Fibroblast of the aortic adventitia (primary cell): Measurements from ENCODE around the gene PTCD1. TPM values are rescaled to one million over a fixed set of nuclear protein-coding genes. Genes with fewer than 3 reads are reported as not detected.
A peak's percentile ranks its signal among the peaks of the same experiment; 100 is the strongest.

Experiments
- DNase-seq: peaks from one replicate; pipeline ENCODE4 v3.0.0-alpha.2; 2010; ENCODE audit warnings: low read depth
- H3K4me3 ChIP-seq: 2 replicates; pipeline ENCODE4 v1.5.1; 2011; ENCODE audit warnings: low read depth, mild to moderate bottlenecking, control low read depth, low read length, moderate library complexity
- total RNA-seq: library from RNA; depleted of rRNA; stranded (reverse); fragments of >200 nt; gene quantifications from 2 replicates; pipeline ENCODE4 v1.2.3, GENCODE V29; 2012; ENCODE audit warnings: low replicate concordance
- TF ChIP-seq, protein P1 (sequence below): IDR thresholded peaks from 2 replicates; pipeline ENCODE4 v1.5.1; 2011; ENCODE audit warnings: mild to moderate bottlenecking, low read length, control low read depth, inconsistent platforms; ENCODE audit not compliant: insufficient read depth

Gene PTCD1
- total RNA-seq, 1 donor: 4.4 TPM

- no peak overlapping the region for H3K4me3 ChIP-seq
- TF ChIP-seq, protein P1, sequence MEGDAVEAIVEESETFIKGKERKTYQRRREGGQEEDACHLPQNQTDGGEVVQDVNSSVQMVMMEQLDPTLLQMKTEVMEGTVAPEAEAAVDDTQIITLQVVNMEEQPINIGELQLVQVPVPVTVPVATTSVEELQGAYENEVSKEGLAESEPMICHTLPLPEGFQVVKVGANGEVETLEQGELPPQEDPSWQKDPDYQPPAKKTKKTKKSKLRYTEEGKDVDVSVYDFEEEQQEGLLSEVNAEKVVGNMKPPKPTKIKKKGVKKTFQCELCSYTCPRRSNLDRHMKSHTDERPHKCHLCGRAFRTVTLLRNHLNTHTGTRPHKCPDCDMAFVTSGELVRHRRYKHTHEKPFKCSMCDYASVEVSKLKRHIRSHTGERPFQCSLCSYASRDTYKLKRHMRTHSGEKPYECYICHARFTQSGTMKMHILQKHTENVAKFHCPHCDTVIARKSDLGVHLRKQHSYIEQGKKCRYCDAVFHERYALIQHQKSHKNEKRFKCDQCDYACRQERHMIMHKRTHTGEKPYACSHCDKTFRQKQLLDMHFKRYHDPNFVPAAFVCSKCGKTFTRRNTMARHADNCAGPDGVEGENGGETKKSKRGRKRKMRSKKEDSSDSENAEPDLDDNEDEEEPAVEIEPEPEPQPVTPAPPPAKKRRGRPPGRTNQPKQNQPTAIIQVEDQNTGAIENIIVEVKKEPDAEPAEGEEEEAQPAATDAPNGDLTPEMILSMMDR: no peak
- DNase-seq: no peak
Observed at GRCh38 chr7:99452541-99452940, 13.9 kb upstream of the PTCD1 start.

- TF ChIP-seq, protein P1: no peak
- DNase-seq: no peak
- H3K4me3 ChIP-seq: no peak overlapping the region
Observed at GRCh38 chr7:99451936-99452335, 13.3 kb upstream of the PTCD1 start.

DNA sequence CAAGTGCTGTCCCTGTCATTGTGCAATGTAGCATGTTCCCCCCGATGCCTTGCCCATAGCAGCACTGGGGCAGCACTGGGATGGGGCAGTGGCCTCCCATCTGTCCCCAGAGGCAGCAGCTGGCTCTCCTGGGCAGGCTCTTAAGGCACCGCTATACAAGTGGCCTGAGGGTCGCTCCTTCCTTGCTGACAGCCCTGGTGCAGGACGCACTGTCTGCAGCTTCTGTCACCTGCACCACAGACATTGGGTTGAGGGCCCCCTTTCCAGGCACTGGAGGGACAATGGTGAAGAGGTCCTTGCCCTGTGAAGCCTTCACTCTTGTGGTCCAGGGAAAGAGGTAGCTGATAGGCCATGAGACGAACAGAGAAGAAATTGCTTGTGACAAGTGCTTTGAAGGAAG lies 10.7 kb upstream of the PTCD1 start:
- DNase-seq: no peak
- TF ChIP-seq, protein P1: no peak

DNA sequence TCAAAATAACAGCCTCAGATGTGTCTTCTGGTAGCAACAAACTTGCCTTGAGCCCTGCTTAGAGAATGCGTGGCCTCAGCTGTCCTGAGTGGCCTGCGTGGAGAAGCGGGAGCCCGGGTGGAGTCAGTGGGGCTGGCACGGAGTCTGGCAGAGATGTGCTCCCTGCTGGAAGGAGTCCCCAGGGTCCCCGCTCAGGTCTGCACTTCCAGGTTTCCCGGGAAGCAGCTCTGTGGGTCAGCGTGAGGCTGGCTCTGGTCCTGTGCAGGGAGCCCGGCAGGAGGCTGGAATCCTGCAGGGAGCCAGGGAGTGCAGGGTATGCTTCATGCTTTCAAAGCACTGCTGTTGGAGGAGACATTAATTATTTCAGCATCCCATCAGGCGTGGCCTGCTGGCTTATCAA lies 10.3 kb upstream of the PTCD1 start:
- TF ChIP-seq, protein P1: no peak
- no peak overlapping the region for H3K4me3 ChIP-seq
- DNase-seq: no peak

More for the DNA sequence above, 10.7 kb upstream of the PTCD1 start:
- no peak overlapping the region for H3K4me3 ChIP-seq

DNA sequence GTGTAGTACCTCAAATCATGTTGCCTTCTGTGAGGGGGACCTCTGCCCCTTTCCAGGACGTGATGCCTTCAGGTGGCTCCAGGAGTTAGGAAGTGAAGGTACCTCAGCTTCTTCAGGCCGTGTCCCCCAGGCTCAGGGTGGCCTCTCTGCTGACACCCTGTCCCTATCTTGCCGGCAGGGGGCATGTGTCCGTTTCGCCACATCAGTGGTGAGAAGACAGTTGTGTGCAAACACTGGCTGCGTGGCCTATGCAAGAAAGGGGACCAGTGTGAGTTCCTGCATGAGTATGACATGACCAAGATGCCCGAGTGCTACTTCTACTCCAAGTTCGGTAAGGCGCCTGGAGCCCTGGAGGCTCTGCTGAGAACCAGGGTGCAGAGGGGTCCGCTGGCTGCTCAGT lies 9.3 kb upstream of the PTCD1 start:
- no peak overlapping the region for H3K4me3 ChIP-seq
- DNase-seq: no peak
- TF ChIP-seq, protein P1: peak; percentile 3

- no peak for DNase-seq
- no peak overlapping the region for H3K4me3 ChIP-seq
- TF ChIP-seq, protein P1: no peak
Observed at GRCh38 chr7:99446096-99446495, 7.5 kb upstream of the PTCD1 start.

DNA sequence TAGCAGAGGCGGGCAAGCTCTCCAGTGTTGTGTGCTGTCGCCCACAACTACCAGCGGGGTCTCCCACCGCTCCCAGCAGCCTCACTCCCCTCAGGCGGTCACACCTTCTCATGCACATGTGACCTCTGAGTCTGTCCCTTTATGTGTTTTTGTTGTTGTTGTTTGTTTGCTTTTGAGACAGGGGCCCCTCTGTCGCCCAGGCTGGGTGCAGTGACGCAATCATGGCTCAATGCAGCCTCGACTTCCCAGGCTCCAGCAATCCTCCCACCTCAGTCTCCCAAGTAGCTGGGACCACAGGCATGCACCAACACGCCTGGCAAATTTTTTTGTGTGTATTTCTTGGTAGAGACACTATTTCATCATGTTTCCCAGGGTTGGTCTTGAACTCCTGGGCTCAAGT lies 1.6 kb upstream of the PTCD1 start:
- peak; percentile 55 for DNase-seq
- peak overlapping the region; percentile 72 for H3K4me3 ChIP-seq
- TF ChIP-seq, protein P1: no peak
